Neuronal stem cell (in vitro differentiated cells): ENCODE measurements around the gene RABGAP1.

ENCODE experiments used
- DNase-seq: peaks from one replicate; pipeline ENCODE4 v3.0.0-alpha.2; 2013; ENCODE audit warnings: low spot score
- H2AFZ ChIP-seq: one replicate; pipeline ENCODE4 v1.6.1; 2013; ENCODE audit warnings: mild to moderate bottlenecking, low read length, inconsistent platforms
- H2AK5ac ChIP-seq: 2 replicates; pipeline ENCODE4 v1.6.1; 2013; ENCODE audit warnings: low read depth, mild to moderate bottlenecking, inconsistent platforms, low read length, moderate library complexity, mixed read lengths
- H2BK120ac ChIP-seq: 2 replicates; pipeline ENCODE4 v1.6.1; 2013; ENCODE audit warnings: low read depth, mild to moderate bottlenecking, inconsistent platforms, low read length, moderate library complexity, mixed read lengths
- H2BK12ac ChIP-seq: one replicate; pipeline ENCODE4 v1.6.1; 2013; ENCODE audit warnings: low read length, inconsistent platforms
- H2BK15ac ChIP-seq: 2 replicates; pipeline ENCODE4 v1.6.1; 2013; ENCODE audit warnings: mild to moderate bottlenecking, low read length, inconsistent platforms, mixed read lengths
- H2BK5ac ChIP-seq: one replicate; pipeline ENCODE4 v1.6.1; 2013; ENCODE audit warnings: inconsistent platforms, mild to moderate bottlenecking, low read length, moderate library complexity
- H3K14ac ChIP-seq: one replicate; pipeline ENCODE4 v1.6.1; 2013; ENCODE audit warnings: low read length, inconsistent platforms
- H3K18ac ChIP-seq: 2 replicates; pipeline ENCODE4 v1.6.1; 2013; ENCODE audit warnings: low read length, inconsistent platforms
- H3K23ac ChIP-seq: 2 replicates; pipeline ENCODE4 v1.6.1; 2013; ENCODE audit warnings: low read depth, mild to moderate bottlenecking, mixed read lengths, low read length, inconsistent platforms; ENCODE audit not compliant: poor library complexity
- H3K27ac ChIP-seq: replicated peaks from 3 replicates; pipeline ENCODE4 v1.5.1; 2013; ENCODE audit warnings: low read length, inconsistent platforms
- H3K27me3 ChIP-seq, 3 experiments: 2 replicates each; pipeline ENCODE4 v1.6.1; 2013; ENCODE audit warnings: low read length in 3 of 3, mild to moderate bottlenecking in 2 of 3, inconsistent platforms in 1 of 3, low read depth in 1 of 3, mixed read lengths in 1 of 3, moderate library complexity in 1 of 3; ENCODE audit not compliant: control insufficient read depth in 3 of 3, insufficient read depth in 3 of 3
- H3K36me3 ChIP-seq, 2 donors: replicated peaks in 1 of 2; 2 replicates each; pipeline ENCODE4 v1.6.1; 2013; ENCODE audit warnings: low read length in 2 of 2; ENCODE audit not compliant: control insufficient read depth in 2 of 2, insufficient read depth in 2 of 2
- H3K4ac ChIP-seq: 2 replicates; pipeline ENCODE4 v1.6.1; 2013; ENCODE audit warnings: inconsistent platforms, mild to moderate bottlenecking, low read length, moderate library complexity
- H3K4me1 ChIP-seq, 2 donors: 1 replicate in 1 of 2; 2 replicates in 1 of 2; pipeline ENCODE4 v1.6.1; 2013; ENCODE audit warnings: low read length in 2 of 2, low read depth in 1 of 2; ENCODE audit not compliant: control insufficient read depth in 2 of 2, insufficient read depth in 1 of 2
- H3K4me2 ChIP-seq: one replicate; pipeline ENCODE4 v1.6.1; 2013; ENCODE audit warnings: mild to moderate bottlenecking, low read length, inconsistent platforms; ENCODE audit not compliant: insufficient read depth, poor library complexity, severe bottlenecking
- H3K4me3 ChIP-seq, 2 donors: 2 replicates each; pipeline ENCODE4 v1.5.1; 2013; ENCODE audit warnings: low read length in 2 of 2, mild to moderate bottlenecking in 2 of 2, inconsistent platforms in 1 of 2, moderate library complexity in 1 of 2
- H3K79me1 ChIP-seq: one replicate; pipeline ENCODE4 v1.6.1; 2013; ENCODE audit warnings: low read depth, mild to moderate bottlenecking, inconsistent platforms, low read length, moderate library complexity
- H3K9ac ChIP-seq: one replicate; pipeline ENCODE4 v1.6.1; 2013; ENCODE audit warnings: mild to moderate bottlenecking, low read depth, low read length, inconsistent platforms; ENCODE audit not compliant: poor library complexity
- H3K9me3 ChIP-seq, 2 donors: replicated peaks in 1 of 2; 2 replicates each; pipeline versions ENCODE3 to v1.6.1; 2013; ENCODE audit warnings: low read length in 2 of 2, mild to moderate bottlenecking in 2 of 2, inconsistent platforms in 1 of 2, low read depth in 1 of 2, mixed read lengths in 1 of 2, moderate library complexity in 1 of 2; ENCODE audit not compliant: control insufficient read depth in 2 of 2, insufficient read depth in 1 of 2
- H4K8ac ChIP-seq: one replicate; pipeline ENCODE4 v1.6.1; 2013; ENCODE audit warnings: low read depth, mild to moderate bottlenecking, inconsistent platforms, low read length, moderate library complexity
- H4K91ac ChIP-seq: one replicate; pipeline ENCODE4 v1.6.1; 2013; ENCODE audit warnings: low read length, low read depth, mild to moderate bottlenecking, inconsistent platforms; ENCODE audit not compliant: poor library complexity
- WGBS, 2 donors: extraction: QIAGEN DNeasy Blood & Tissue Kit; methylation state at CpG; one replicate each; pipeline ENCODE4 v1.1.7; 2013; ENCODE audit warnings: missing lambda C conversion rate in 2 of 2, mixed read lengths in 1 of 2; ENCODE audit not compliant: insufficient read length in 2 of 2, insufficient replicate concordance in 1 of 2; ENCODE audit errors: extremely low coverage in 2 of 2; 5-methylcytosine and 5-hydroxymethylcytosine counted together

Gene RABGAP1

GRCh38 chr9:123115146-123115913, 174.5 kb downstream of the RABGAP1 start:
- no peak overlapping the region for H2BK15ac ChIP-seq
- H3K4me3 ChIP-seq: no peak overlapping the region
- no peak overlapping the region for H3K23ac ChIP-seq
- H3K9ac ChIP-seq: no peak overlapping the region
- H3K79me1 ChIP-seq: no peaks in the 10 kb centered on the region
- H3K36me3 ChIP-seq: peaks cover 9 to 39% of the 10 kb centered on the region in 2 donors
- H4K8ac ChIP-seq: no peak overlapping the region
- H2BK120ac ChIP-seq: no peak overlapping the region
- H3K4ac ChIP-seq: no peak overlapping the region
- H2AK5ac ChIP-seq: no peak overlapping the region
- H4K91ac ChIP-seq: no peak overlapping the region
- H3K4me2 ChIP-seq: no peak overlapping the region
- H3K9me3 ChIP-seq: no peaks in the 10 kb centered on the region
- no peak overlapping the region for H3K27ac ChIP-seq
- H3K18ac ChIP-seq: no peak overlapping the region
- no peaks in the 10 kb centered on the region for H3K27me3 ChIP-seq
- H3K4me1 ChIP-seq: peaks cover 2 to 9% of the 10 kb centered on the region in 2 donors
- no peak overlapping the region for H3K14ac ChIP-seq
- WGBS, 2 donors: no CpG with 5 or more reads among the region's 16 CpGs
- H2BK5ac ChIP-seq: no peak overlapping the region
- DNase-seq: no peak
- no peak overlapping the region for H2BK12ac ChIP-seq
- no peak overlapping the region for H2AFZ ChIP-seq

- no CpG with 5 or more reads among the region's 6 CpGs for WGBS, 2 donors
- no peak overlapping the region for H4K91ac ChIP-seq
- H4K8ac ChIP-seq: no peak overlapping the region
- no peak overlapping the region for H2AK5ac ChIP-seq
- no peak overlapping the region for H3K18ac ChIP-seq
- no peak overlapping the region for H2AFZ ChIP-seq
- H3K9ac ChIP-seq: no peak overlapping the region
- H3K4me2 ChIP-seq: no peak overlapping the region
- peaks cover 9 to 37% of the 10 kb centered on the region in 2 donors for H3K36me3 ChIP-seq
- H3K14ac ChIP-seq: no peak overlapping the region
- no peak overlapping the region for H2BK15ac ChIP-seq
- H3K4me1 ChIP-seq: peaks cover 2 to 12% of the 10 kb centered on the region in 2 donors
- H2BK5ac ChIP-seq: no peak overlapping the region
- no peak overlapping the region for H2BK12ac ChIP-seq
- no peak overlapping the region for H3K27ac ChIP-seq
- DNase-seq: no peak
- no peak overlapping the region for H3K23ac ChIP-seq
- H2BK120ac ChIP-seq: no peak overlapping the region
- H3K4me3 ChIP-seq: no peak overlapping the region
- no peaks in the 10 kb centered on the region for H3K79me1 ChIP-seq
- H3K9me3 ChIP-seq: no peaks in the 10 kb centered on the region
- H3K27me3 ChIP-seq: no peaks in the 10 kb centered on the region
- H3K4ac ChIP-seq: no peak overlapping the region
Measured at GRCh38 chr9:123116036-123116435, 175.2 kb downstream of the RABGAP1 start.

- Histone ChIP-seq H3K27ac (no peak overlapping the region), H3K9me3 (no peaks in the 10 kb centered on the region), H3K4me1 (peaks cover 2 to 9% of the 10 kb centered on the region in 2 donors), H2BK120ac (no peak overlapping the region), H3K4me2 (no peak overlapping the region), H3K4ac (no peak overlapping the region), H3K18ac (peak overlapping the region; percentile 13), H2BK12ac (no peak overlapping the region), H4K8ac (no peak overlapping the region), H3K23ac (no peak overlapping the region), H2BK15ac (no peak overlapping the region), H3K14ac (no peak overlapping the region), H3K4me3 (no peak overlapping the region), H3K27me3 (no peaks in the 10 kb centered on the region), H2BK5ac (no peak overlapping the region), H3K36me3 (peaks cover 3 to 21% of the 10 kb centered on the region in 2 donors), H2AFZ (no peak overlapping the region), H3K79me1 (no peaks in the 10 kb centered on the region), H4K91ac (no peak overlapping the region), H3K9ac (no peak overlapping the region), H2AK5ac (no peak overlapping the region)
- WGBS, 2 donors: no CpG with 5 or more reads among the region's 7 CpGs
- DNase-seq: no peak
Measured at GRCh38 chr9:123119566-123119965, 178.7 kb downstream of the RABGAP1 start.

DNA sequence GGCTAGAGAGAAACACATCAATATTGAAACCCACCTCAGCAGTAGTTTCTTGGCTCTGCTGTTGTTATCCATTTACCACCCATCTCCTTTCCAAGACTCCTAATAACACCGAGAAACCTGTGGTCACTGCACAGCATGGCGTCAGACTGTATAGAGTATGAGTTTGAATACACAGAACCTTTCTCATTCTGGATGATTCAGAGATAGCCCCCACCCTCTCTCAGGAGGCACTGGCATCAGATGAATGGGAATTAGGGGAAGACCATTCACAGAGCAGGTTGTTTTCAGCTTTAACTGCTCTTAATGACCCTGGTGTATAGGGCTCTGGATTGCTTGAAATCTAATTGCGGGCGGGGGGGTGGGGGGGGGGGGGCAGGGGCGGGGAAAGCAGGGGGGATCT, 179.3 kb downstream of the RABGAP1 start:
- no peak overlapping the region for H4K8ac ChIP-seq
- no peak overlapping the region for H3K4me3 ChIP-seq
- no peak overlapping the region for H3K18ac ChIP-seq
- H2AFZ ChIP-seq: no peak overlapping the region
- peaks cover 3 to 16% of the 10 kb centered on the region in 2 donors for H3K36me3 ChIP-seq
- H3K23ac ChIP-seq: no peak overlapping the region
- H3K27ac ChIP-seq: peak overlapping the region; percentile 57
- no peak overlapping the region for H3K9ac ChIP-seq
- no peak overlapping the region for H2BK5ac ChIP-seq
- H2BK12ac ChIP-seq: no peak overlapping the region
- DNase-seq: peak; percentile 50
- no peak overlapping the region for H2BK120ac ChIP-seq
- no peak overlapping the region for H3K14ac ChIP-seq
- no peak overlapping the region for H2AK5ac ChIP-seq
- H3K4me1 ChIP-seq: peaks cover 2 to 9% of the 10 kb centered on the region in 2 donors
- no peaks in the 10 kb centered on the region for H3K79me1 ChIP-seq
- H4K91ac ChIP-seq: no peak overlapping the region
- WGBS, 2 donors: no CpG with 5 or more reads among the region's 5 CpGs
- no peaks in the 10 kb centered on the region for H3K9me3 ChIP-seq
- H3K4ac ChIP-seq: no peak overlapping the region
- no peak overlapping the region for H2BK15ac ChIP-seq
- H3K4me2 ChIP-seq: no peak overlapping the region
- no peaks in the 10 kb centered on the region for H3K27me3 ChIP-seq
